Colonic mucosa (tissue), 4 donors: ENCODE results near the gene P2RX1. TPM values are rescaled to one million over a fixed set of nuclear protein-coding genes. Genes with fewer than 3 reads are reported as not detected.

Experiments used
- DNase-seq: peaks from one replicate; pipeline ENCODE4 v3.0.0-alpha.2; 2020
- H3K27ac ChIP-seq: fragments of 200-600 bp; one replicate; pipeline ENCODE4 v1.8.0; 2021
- H3K27me3 ChIP-seq: fragments of 200-600 bp; one replicate; pipeline ENCODE4 v1.8.0; 2021
- H3K36me3 ChIP-seq: fragments of 200-600 bp; one replicate; pipeline ENCODE4 v1.8.0; 2021
- H3K4me1 ChIP-seq: fragments of 200-600 bp; one replicate; pipeline ENCODE4 v1.8.0; 2021; ENCODE audit warnings: mild to moderate bottlenecking
- H3K4me3 ChIP-seq: fragments of 200-600 bp; one replicate; pipeline ENCODE4 v1.8.0; 2021
- H3K9ac ChIP-seq, 2 donors: one replicate each; pipeline ENCODE4 v1.7.0; 2013; ENCODE audit warnings: control low read depth in 2 of 2, low read depth in 2 of 2, low read length in 2 of 2
- H3K9me3 ChIP-seq: fragments of 200-600 bp; one replicate; pipeline ENCODE4 v1.8.0; 2021
- CTCF ChIP-seq: fragments of 200-600 bp; IDR thresholded peaks from one replicate; pipeline ENCODE4 v1.8.0; 2022; ENCODE audit warnings: antibody characterized with exemption, mild to moderate bottlenecking
- intact Hi-C: fragments of 100-400 bp; cut with DNase I; formaldehyde crosslinking; loops from one replicate; pipeline ENCODE4 v1.14.1; 2022
- total RNA-seq, 2 donors: library from RNA; stranded (reverse); fragmentation: NEBNext Ultra II Directional in 1 of 2; extraction: Animal tissue kit (Norgen Biotek cat#: 25700) in 1 of 2; gene quantifications; one replicate each; pipeline ENCODE4 v1.2.1, GENCODE V29; 2021
- donor health status: healthy.
- donor health status: DM: no; HTN: no; CAD: no.
- donor health status: DM: no; HTN: no; CAD: no.

Gene P2RX1
- total RNA-seq, 2 donors from 2014 or later, result 2.7 to 4.8 TPM

- no peaks in the 10 kb centered on the region for H3K9me3 ChIP-seq
- intact Hi-C loops, result no loop called here
- no peaks in the 10 kb centered on the region for H3K27me3 ChIP-seq
- H3K27ac ChIP-seq, result no peak overlapping the region
- H3K4me1 ChIP-seq, result no peaks in the 10 kb centered on the region
- no peak overlapping the region for H3K4me3 ChIP-seq
- no peak for TF ChIP-seq CTCF
- DNase-seq, result no peak
- H3K36me3 ChIP-seq, result no peaks in the 10 kb centered on the region
- H3K9ac ChIP-seq, result no peak overlapping the region
These were observed 34.0 kb downstream of the P2RX1 start for GRCh38 chr17:3882276-3882675.

- no peak for DNase-seq
- Histone ChIP-seq H3K27me3 (no peaks in the 10 kb centered on the region), H3K9me3 (no peaks in the 10 kb centered on the region), H3K4me1 (no peaks in the 10 kb centered on the region), H3K9ac (no peak overlapping the region), H3K36me3 (no peaks in the 10 kb centered on the region), H3K4me3 (no peak overlapping the region), H3K27ac (no peak overlapping the region)
- intact Hi-C loops, result no loop called here
- no peak for TF ChIP-seq CTCF
These were observed 35.3 kb downstream of the P2RX1 start for GRCh38 chr17:3880983-3881382.

GRCh38 chr17:3879591-3880417 lies 36.5 kb downstream of the P2RX1 start:
- intact Hi-C loops, result no loop called here
- no peak overlapping the region for H3K4me3 ChIP-seq
- H3K4me1 ChIP-seq, result no peaks in the 10 kb centered on the region
- H3K27ac ChIP-seq, result no peak overlapping the region
- H3K27me3 ChIP-seq, result no peaks in the 10 kb centered on the region
- no peak for DNase-seq
- no peaks in the 10 kb centered on the region for H3K9me3 ChIP-seq
- no peak for TF ChIP-seq CTCF
- H3K36me3 ChIP-seq, result no peaks in the 10 kb centered on the region
- no peak overlapping the region for H3K9ac ChIP-seq

- intact Hi-C loops, result no loop called here
- no peaks in the 10 kb centered on the region for H3K27me3 ChIP-seq
- no peaks in the 10 kb centered on the region for H3K4me1 ChIP-seq
- H3K27ac ChIP-seq, result no peak overlapping the region
- H3K9me3 ChIP-seq, result no peaks in the 10 kb centered on the region
- H3K4me3 ChIP-seq, result no peak overlapping the region
- H3K9ac ChIP-seq, result no peak overlapping the region
- TF ChIP-seq CTCF, result no peak
- no peaks in the 10 kb centered on the region for H3K36me3 ChIP-seq
- peak; percentile 51 for DNase-seq
These were observed 37.1 kb downstream of the P2RX1 start for GRCh38 chr17:3879186-3879585.

GRCh38 chr17:3877220-3877619 lies 39.0 kb downstream of the P2RX1 start:
- Histone ChIP-seq H3K9me3 (no peaks in the 10 kb centered on the region), H3K27me3 (no peaks in the 10 kb centered on the region), H3K4me1 (no peaks in the 10 kb centered on the region), H3K27ac (no peak overlapping the region), H3K9ac (no peak overlapping the region), H3K36me3 (no peaks in the 10 kb centered on the region), H3K4me3 (no peak overlapping the region)
- intact Hi-C loops, result no loop called here
- no peak for DNase-seq
- no peak for TF ChIP-seq CTCF
